Neural cell (in vitro differentiated cells): ENCODE measurements around the gene TBX4.

Experiments used
- CTCF ChIP-seq: fragments of 450-650 bp; IDR thresholded peaks from 2 replicates; pipeline ENCODE4 v1.5.1; 2014; ENCODE audit warnings: antibody characterized with exemption, mild to moderate bottlenecking, moderate library complexity; ENCODE audit not compliant: poor library complexity, severe bottlenecking
- EP300 ChIP-seq: fragments of 450-650 bp; conservative IDR thresholded peaks from 2 replicates; pipeline ENCODE4 v1.6.1; 2014; ENCODE audit warnings: antibody characterized with exemption, mild to moderate bottlenecking, moderate library complexity; ENCODE audit not compliant: poor library complexity, severe bottlenecking
- EZH2 ChIP-seq: fragments of 200-600, 300-800 bp; shearing (Covaris generic), sonication (generic); IDR thresholded peaks from 2 replicates; pipeline ENCODE4 v1.6.1; 2014; ENCODE audit warnings: antibody characterized with exemption, low read length, borderline replicate concordance, mild to moderate bottlenecking; ENCODE audit not compliant: insufficient read depth, poor library complexity, severe bottlenecking
- MXI1 ChIP-seq: fragments of 450-650 bp; conservative IDR thresholded peaks from 2 replicates; pipeline ENCODE4 v1.6.1; 2014; ENCODE audit warnings: antibody characterized with exemption, mild to moderate bottlenecking; ENCODE audit not compliant: poor library complexity, severe bottlenecking
- RAD21 ChIP-seq: fragments of 450-650 bp; conservative IDR thresholded peaks from 2 replicates; pipeline ENCODE4 v1.6.1; 2014; ENCODE audit warnings: antibody characterized with exemption, mild to moderate bottlenecking, moderate library complexity
- REST ChIP-seq: IDR thresholded peaks from 2 replicates; pipeline ENCODE4 v1.6.1; 2012; ENCODE audit warnings: borderline replicate concordance
- SMC3 ChIP-seq: fragments of 450-650 bp; conservative IDR thresholded peaks from 2 replicates; pipeline ENCODE4 v1.6.1; 2014; ENCODE audit warnings: antibody characterized with exemption, mild to moderate bottlenecking, moderate library complexity; ENCODE audit not compliant: poor library complexity

- TF ChIP-seq CTCF (no peak), EP300 (no peak), MXI1 (no peak), RAD21 (no peak), SMC3 (no peak), REST (no peak), EZH2 (no peak)
These were observed 12.6 kb downstream of the TBX4 start for GRCh38 chr17:61464843-61465180.
